Measurements from ENCODE around the gene SNAI3. TPM values are rescaled to one million over a fixed set of nuclear protein-coding genes. Genes with fewer than 3 reads are reported as not detected.

SNAI3 gene
- total RNA-seq, 1 experiment from 2014 or later: 1.4 TPM

GRCh38 chr16:88628512-88628974 is 57.8 kb downstream of the SNAI3 start:
- Histone ChIP-seq H3K9me3 (ENCODE audit: low read length) (no peaks in the 10 kb centered on the region), H3K4me2 (ENCODE audit: low read depth, low read length, poor library complexity, severe bottlenecking) (no peak overlapping the region), H3K36me3 (ENCODE audit: insufficient read depth, low read length) (no peaks in the 10 kb centered on the region; the same call in 1 of the 2 replicates), H3K4me3 (ENCODE audit: low read length) (no peak overlapping the region), H3K27me3 (ENCODE audit: low read length) (no peaks in the 10 kb centered on the region), H3K4me1 (ENCODE audit: low read length) (peaks cover 5% of the 10 kb centered on the region), H3K9ac (ENCODE audit: low read length) (no peak overlapping the region), H3K9me2 (replicated peaks; ENCODE audit: insufficient read depth, low read length) (no peaks in the 10 kb centered on the region), H2AFZ (ENCODE audit: low read length) (no peak overlapping the region), H3K79me2 (ENCODE audit: low read length) (no peaks in the 10 kb centered on the region), H4K20me1 (ENCODE audit: insufficient read depth, low read depth, low read length) (peaks cover 7% of the 10 kb centered on the region; the same call in 1 of the 2 replicates), H3K27ac (ENCODE audit: low read length) (no peak overlapping the region)
- peak; percentile 58 for DNase-seq

Other genes with a start within 250 kb of the SNAI3 start
- gene ZFPM1, start 233.2 kb downstream of the SNAI3 start, total RNA-seq (2014; rRNA removed; shearing (Covaris generic); ENCODE audit: low replicate concordance): 0.36 and 0.75 TPM in 2 replicates
- gene ZC3H18, start 116.1 kb downstream of the SNAI3 start, total RNA-seq (2014; rRNA removed; shearing (Covaris generic); ENCODE audit: low replicate concordance): 8.3 and 17.5 TPM in 2 replicates
- not detected in 2 replicates for gene IL17C, start 47.9 kb downstream of the SNAI3 start, total RNA-seq (2014; rRNA removed; shearing (Covaris generic); ENCODE audit: low replicate concordance)
- 395 and 1,207 TPM in 2 replicates for gene CYBA, start 35.5 kb downstream of the SNAI3 start, total RNA-seq (2014; rRNA removed; shearing (Covaris generic); ENCODE audit: low replicate concordance)
- gene MVD, start 23.4 kb downstream of the SNAI3 start, total RNA-seq (2014; rRNA removed; shearing (Covaris generic); ENCODE audit: low replicate concordance): 35.0 and 82.2 TPM in 2 replicates
- 16.9 and 27.1 TPM in 2 replicates for gene RNF166, start 19.9 kb upstream of the SNAI3 start, total RNA-seq (2014; rRNA removed; shearing (Covaris generic); ENCODE audit: low replicate concordance)
- gene CTU2, start 20.0 kb upstream of the SNAI3 start, total RNA-seq (2014; rRNA removed; shearing (Covaris generic); ENCODE audit: low replicate concordance): 11.3 and 23.8 TPM in 2 replicates
- 1.8 and 2.1 TPM in 2 replicates for gene PIEZO1, start 98.7 kb upstream of the SNAI3 start, total RNA-seq (2014; rRNA removed; shearing (Covaris generic); ENCODE audit: low replicate concordance)
- gene CDT1, start 117.3 kb upstream of the SNAI3 start, total RNA-seq (2014; rRNA removed; shearing (Covaris generic); ENCODE audit: low replicate concordance): 20.4 and 40.3 TPM in 2 replicates
- 193 and 232 TPM in 2 replicates for gene APRT, start 125.4 kb upstream of the SNAI3 start, total RNA-seq (2014; rRNA removed; shearing (Covaris generic); ENCODE audit: low replicate concordance)
- gene GALNS, start 170.4 kb upstream of the SNAI3 start, total RNA-seq (2014; rRNA removed; shearing (Covaris generic); ENCODE audit: low replicate concordance): 18.1 and 26.8 TPM in 2 replicates
- gene TRAPPC2L, start 170.6 kb upstream of the SNAI3 start, total RNA-seq (2014; rRNA removed; shearing (Covaris generic); ENCODE audit: low replicate concordance): 58.0 and 84.6 TPM in 2 replicates
- not detected in 2 replicates for gene PABPN1L, start 180.2 kb upstream of the SNAI3 start, total RNA-seq (2014; rRNA removed; shearing (Covaris generic); ENCODE audit: low replicate concordance)

Data from Karpas-422 (cell line).